Measurements from ENCODE around the gene NLRC3.

DNA sequence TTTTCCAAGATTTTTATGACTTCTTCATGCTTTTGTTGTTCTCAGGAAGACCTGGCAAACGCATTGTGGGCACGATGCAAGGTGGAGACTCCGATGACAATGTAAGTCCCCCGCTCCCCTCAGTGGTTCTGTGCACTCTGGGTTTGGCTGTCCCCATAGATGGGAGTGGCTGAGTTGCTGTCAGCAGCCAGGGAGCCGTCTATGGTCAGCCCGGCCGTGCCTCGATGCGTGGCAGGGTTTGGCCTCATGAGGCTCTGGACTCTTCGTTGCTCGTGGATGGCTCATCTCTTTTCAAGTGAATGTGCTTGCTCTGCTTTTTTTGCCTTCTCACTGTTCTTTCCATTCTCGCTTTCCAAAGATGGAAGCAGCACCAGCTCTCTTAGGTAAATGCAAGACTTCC lies 44.5 kb downstream of the NLRC3 start:
- TF ChIP-seq YY1 (IDR thresholded peaks at IDR 0.05; ENCODE audit: insufficient read depth, insufficient read length) (no peak), SUZ12 (IDR thresholded peaks at IDR 0.05; ENCODE audit: extremely low read depth, insufficient read depth, insufficient read length) (no peak)
